ENCODE measurements around the gene XRRA1. TPM values are rescaled to one million over a fixed set of nuclear protein-coding genes. Genes with fewer than 3 reads are reported as not detected.
A peak's percentile ranks its signal among the peaks of the same experiment; 100 is the strongest.

Gene XRRA1
- total and polyA plus RNA-seq, 2 of the 4 experiments (the other 2 are of a cell fraction) = 5.4 to 6.3 TPM

DNA sequence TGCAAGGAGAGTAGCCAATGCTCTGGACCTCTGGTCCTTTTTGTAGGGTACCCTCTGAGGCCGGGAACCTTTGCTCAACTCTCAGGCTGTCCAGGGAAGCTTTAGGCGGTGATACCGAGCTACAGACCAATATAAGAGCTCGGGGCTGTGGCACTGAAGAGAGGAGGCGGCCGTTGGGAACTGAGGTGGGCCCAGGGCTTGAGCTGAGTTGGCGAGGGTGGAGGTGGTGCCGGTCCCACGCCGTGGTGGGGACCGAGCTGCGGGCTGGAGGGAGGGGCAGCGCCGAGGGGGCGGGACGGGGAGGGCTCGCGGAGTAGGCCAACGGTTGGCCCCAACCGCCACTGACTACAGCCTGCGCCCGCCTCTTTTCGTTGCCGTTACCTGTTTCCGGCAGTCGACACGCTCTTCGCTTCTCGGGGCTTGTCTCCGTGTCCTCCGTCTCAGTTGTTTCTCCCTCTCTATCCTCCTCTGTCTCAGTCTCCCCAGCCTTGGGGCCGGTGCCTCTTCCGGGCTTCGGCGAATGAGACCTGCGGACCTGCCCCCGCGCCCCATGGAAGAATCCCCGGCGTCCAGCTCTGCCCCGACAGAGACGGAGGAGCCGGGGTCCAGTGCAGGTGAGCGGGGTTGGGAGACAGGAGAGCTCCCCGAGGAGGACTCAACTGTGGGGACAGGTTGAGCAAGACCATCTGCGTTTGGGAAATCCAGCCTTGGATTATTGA lies 39.8 kb upstream of the XRRA1 start, which contains the start of gene NEU3:
Gene NEU3 (plus strand): TSS at position 393 of the 719 bp plus-strand sequence. CDS start 128 bp downstream, at position 521.
- H3K9me3 ChIP-seq (ENCODE audit: control insufficient read depth, insufficient read depth, low read length) = no peaks in the 10 kb centered on the region
- BruUV-seq (replicated peaks) = no TSS peak
- no peaks in the 10 kb centered on the region for H4K20me1 ChIP-seq (ENCODE audit: insufficient read depth, low read length)
- H4K8ac ChIP-seq (ENCODE audit: low read depth in 2 of 2, low read length in 2 of 2) = peak within 1 kb of the TSS; percentile 7 to 82; a peak in 3 of 4 replicates
- H3K14ac ChIP-seq (replicated peaks; ENCODE audit: low read depth, low read length) = peak within 1 kb of the TSS; percentile 40
- peak within 1 kb of the TSS; percentile 60 for H3K9ac ChIP-seq (ENCODE audit: low read depth, low read length)
- H3K36me3 ChIP-seq (ENCODE audit: control insufficient read depth, insufficient read depth, low read length) = no peaks in the 10 kb centered on the region
- ChIA-PET CTCF (interaction anchor here (0.6 to 0.7 kb wide), 2 partner anchors 25 to 152 kb away, joined by 3 read pairs; no protein-coding TSS in a partner anchor), POLR2A (ENCODE audit: unreplicated experiment) (interaction anchor here (0.7 kb wide), 1 partner anchor 11 kb away, joined by 13 read pairs; no protein-coding TSS in a partner anchor)
- H2AK5ac ChIP-seq (ENCODE audit: low read depth, low read length) = no peak within 1 kb of the TSS; the same call in 1 of the 2 replicates
- H3K56ac ChIP-seq (ENCODE audit: extremely low read depth, insufficient read depth, low read length) = peak within 1 kb of the TSS; percentile 42; the same call in 1 of the 2 replicates
- H3K18ac ChIP-seq (ENCODE audit: low read depth, low read length) = peak within 1 kb of the TSS; percentile 15; the same call in 1 of the 2 replicates
- H4K91ac ChIP-seq (ENCODE audit: insufficient read depth, low read depth, low read length) = 0 out of 2 replicates have a peak within 1 kb of the TSS, but pooled peaks have one; percentile 6
- H2BK5ac ChIP-seq (ENCODE audit: low read depth, low read length, poor library complexity, severe bottlenecking) = peak within 1 kb of the TSS; percentile 22
- H3K4ac ChIP-seq (ENCODE audit: low read depth, low read length) = peak within 1 kb of the TSS; percentile 38
- no peak within 1 kb of the TSS for H2BK120ac ChIP-seq (ENCODE audit: low read depth, low read length)
- peak; percentile 96 for ATAC-seq (ENCODE audit: low read depth)
- peak within 1 kb of the TSS; percentile 94 for H2AFZ ChIP-seq (replicated peaks; ENCODE audit: low read length, poor library complexity)
- in situ Hi-C loops (cut with MboI; ENCODE audit: low sequenced_read_pairs) (no loop called here), intact Hi-C loops (cut with micrococcal nuclease) (loop anchor here (2.0 kb wide), 1 partner anchor 40 kb away; the partner anchor contains the start of genes SPCS2 and XRRA1), dilution Hi-C loops (cut with HindIII; ENCODE audit: low sequenced_read_pairs, unreplicated experiment) (no loop called here)
- H3K4me2 ChIP-seq (ENCODE audit: low read depth, low read length) = peak within 1 kb of the TSS; percentile 85
- 0 out of 2 replicates have a peak within 1 kb of the TSS, but pooled peaks have one; percentile 59 for H4K5ac ChIP-seq (ENCODE audit: low read depth, low read length)
- peak within 1 kb of the TSS; percentile 83 for H3K23ac ChIP-seq (ENCODE audit: low read depth, low read length)
- H2BK20ac ChIP-seq (ENCODE audit: low read depth, low read length) = no peak within 1 kb of the TSS
- peak; percentile 69 for DNase-seq
- H3K79me1 ChIP-seq (ENCODE audit: low read depth in 1 of 2, low read length in 2 of 2) = peaks cover 10 to 19% of the 10 kb centered on the region in 2 experiments
- H2AK9ac ChIP-seq (replicated peaks; ENCODE audit: low read depth, low read length, poor library complexity) = no peak within 1 kb of the TSS
- peak within 1 kb of the TSS; percentile 87 for H3K4me3 ChIP-seq (ENCODE audit: insufficient read depth, low read depth, low read length)
- H3K27ac ChIP-seq (ENCODE audit: insufficient read depth, low read length) = peak within 1 kb of the TSS; percentile 42
- WGBS, 2 experiments (ENCODE audit: extremely low coverage in 2 of 2, insufficient read length in 1 of 2) = 2% methylated on average over 9 of the region's 46 CpGs; no CpG with 5 or more reads in 1 of the 2 experiments
- no peak within 1 kb of the TSS; the same call in 2 of the 3 replicates for H2BK15ac ChIP-seq (ENCODE audit: low read depth, low read length)
- H3K9me1 ChIP-seq (ENCODE audit: insufficient read depth, low read length) = 0 out of 2 replicates have a peak, but pooled peaks cover 5% of the 10 kb centered on the region
- no peaks in the 10 kb centered on the region for H3K27me3 ChIP-seq (ENCODE audit: control insufficient read depth, insufficient read depth, low read length)
- no peaks in the 10 kb centered on the region for H3K4me1 ChIP-seq (ENCODE audit: control insufficient read depth, insufficient read depth, low read length)
- TF ChIP-seq MAZ (IDR thresholded peaks at IDR 0.05; ENCODE audit: borderline replicate concordance, low read depth, low read length) (no peak; the same call in 1 of the 2 replicates), FOS (IDR thresholded peaks at IDR 0.05; ENCODE audit: low read depth, low read length) (no peak), CEBPB (IDR thresholded peaks at IDR 0.05; ENCODE audit: low read depth, low read length) (peak; percentile 34; the same call in 1 of the 2 replicates), NFE2L2 (IDR thresholded peaks at IDR 0.05; ENCODE audit: low read depth, low read length) (no peak), RFX5 (IDR thresholded peaks at IDR 0.05; ENCODE audit: low read depth, low read length) (no peak), SMC3 (IDR thresholded peaks at IDR 0.05; ENCODE audit: low read depth, low read length) (no peak), MXI1 (IDR thresholded peaks at IDR 0.05; ENCODE audit: borderline replicate concordance, low read depth, low read length) (0 out of 2 replicates have a peak, but pooled peaks have one; percentile 7), POLR2A (IDR thresholded peaks at IDR 0.05; ENCODE audit: low read depth, low read length) (peak; percentile 75), CHD1 (IDR thresholded peaks at IDR 0.05; ENCODE audit: low read depth, low read length) (no peak), RAD21 (IDR thresholded peaks at IDR 0.05; ENCODE audit: low read length) (no peak), MAFK (IDR thresholded peaks at IDR 0.05; ENCODE audit: low read depth, low read length) (no peak)
- TF ChIP-seq, protein P1, sequence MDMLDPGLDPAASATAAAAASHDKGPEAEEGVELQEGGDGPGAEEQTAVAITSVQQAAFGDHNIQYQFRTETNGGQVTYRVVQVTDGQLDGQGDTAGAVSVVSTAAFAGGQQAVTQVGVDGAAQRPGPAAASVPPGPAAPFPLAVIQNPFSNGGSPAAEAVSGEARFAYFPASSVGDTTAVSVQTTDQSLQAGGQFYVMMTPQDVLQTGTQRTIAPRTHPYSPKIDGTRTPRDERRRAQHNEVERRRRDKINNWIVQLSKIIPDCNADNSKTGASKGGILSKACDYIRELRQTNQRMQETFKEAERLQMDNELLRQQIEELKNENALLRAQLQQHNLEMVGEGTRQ (IDR thresholded peaks at IDR 0.05; ENCODE audit: low read depth, low read length) = no peak
- TF ChIP-seq, protein P2, sequence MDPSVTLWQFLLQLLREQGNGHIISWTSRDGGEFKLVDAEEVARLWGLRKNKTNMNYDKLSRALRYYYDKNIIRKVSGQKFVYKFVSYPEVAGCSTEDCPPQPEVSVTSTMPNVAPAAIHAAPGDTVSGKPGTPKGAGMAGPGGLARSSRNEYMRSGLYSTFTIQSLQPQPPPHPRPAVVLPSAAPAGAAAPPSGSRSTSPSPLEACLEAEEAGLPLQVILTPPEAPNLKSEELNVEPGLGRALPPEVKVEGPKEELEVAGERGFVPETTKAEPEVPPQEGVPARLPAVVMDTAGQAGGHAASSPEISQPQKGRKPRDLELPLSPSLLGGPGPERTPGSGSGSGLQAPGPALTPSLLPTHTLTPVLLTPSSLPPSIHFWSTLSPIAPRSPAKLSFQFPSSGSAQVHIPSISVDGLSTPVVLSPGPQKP (IDR thresholded peaks at IDR 0.05; ENCODE audit: borderline replicate concordance, low read depth, low read length) = no peak
